GM18499 (cell line): ENCODE results near the gene AKR7A3.
"Not testable (repeated sequence)": the region's sequence is repeated elsewhere in the genome, so short reads cannot be mapped to it uniquely, and the experiment has no call there.

ENCODE experiments used
- ATAC-seq: cut with Tn5 transposase; IDR thresholded peaks from one replicate; pipeline ENCODE4 v1.9.1; 2021; ENCODE audit warnings: moderate number of reproducible peaks; ENCODE audit not compliant: insufficient read depth, unreplicated experiment

AKR7A3 gene

GRCh38 chr1:19288324-19289241 lies at the start of gene AKR7A3:
Gene AKR7A3, minus strand, starts transcription at chr1:19288770. Its CDS starts 61 bp downstream, at chr1:19288709.
- not testable (repeated sequence) for ATAC-seq

- no peak for ATAC-seq
Observed at GRCh38 chr1:19338323-19338762, 49.8 kb upstream of the AKR7A3 start.

- no peak for ATAC-seq
Observed at GRCh38 chr1:19337289-19337688, 48.7 kb upstream of the AKR7A3 start.

GRCh38 chr1:19336543-19336942 lies 48.0 kb upstream of the AKR7A3 start:
- ATAC-seq: no peak

- no peak for ATAC-seq
Observed at GRCh38 chr1:19333587-19334354, 45.2 kb upstream of the AKR7A3 start.

- ATAC-seq: no peak
Observed at GRCh38 chr1:19332832-19333231, 44.3 kb upstream of the AKR7A3 start.

GRCh38 chr1:19331262-19331878 lies 42.8 kb upstream of the AKR7A3 start:
- ATAC-seq: no peak

- no peak for ATAC-seq
Observed at GRCh38 chr1:19330449-19331135, 42.0 kb upstream of the AKR7A3 start.

- no peak for ATAC-seq
Observed at GRCh38 chr1:19329611-19330010, 41.0 kb upstream of the AKR7A3 start.

GRCh38 chr1:19329188-19329587 lies 40.6 kb upstream of the AKR7A3 start:
- ATAC-seq: no peak

- no peak for ATAC-seq
Observed at GRCh38 chr1:19328486-19328885, 39.9 kb upstream of the AKR7A3 start.

GRCh38 chr1:19327736-19328135 lies 39.2 kb upstream of the AKR7A3 start:
- ATAC-seq: no peak

GRCh38 chr1:19327301-19327700 lies 38.7 kb upstream of the AKR7A3 start:
- no peak for ATAC-seq

- ATAC-seq: no peak
Observed at GRCh38 chr1:19326748-19327065, 38.1 kb upstream of the AKR7A3 start.

- ATAC-seq: no peak
Observed at GRCh38 chr1:19325958-19326747, 37.6 kb upstream of the AKR7A3 start.

- ATAC-seq: no peak
Observed at GRCh38 chr1:19325368-19325957, 36.9 kb upstream of the AKR7A3 start.

GRCh38 chr1:19324665-19324990 lies 36.1 kb upstream of the AKR7A3 start:
- no peak for ATAC-seq

- ATAC-seq: no peak
Observed at GRCh38 chr1:19323987-19324664, 35.6 kb upstream of the AKR7A3 start.

- no peak for ATAC-seq
Observed at GRCh38 chr1:19322481-19322880, 33.9 kb upstream of the AKR7A3 start.
